T-helper 1 cell (primary cell): ENCODE results near the gene LTF.

ENCODE experiments used
- DNase-seq, 5 donors: peaks; one replicate each; pipeline ENCODE4 v3.0.0-alpha.2; 2012 to 2020

The LTF gene

GRCh38 chr3:46467562-46467961 is 2.9 kb upstream of the LTF start:
- no peak for DNase-seq

- DNase-seq: no peak
Measured at GRCh38 chr3:46466871-46467403, 2.2 kb upstream of the LTF start.

GRCh38 chr3:46466273-46466672 is 1.6 kb upstream of the LTF start:
- DNase-seq: no peak

- DNase-seq: no peak
Measured at GRCh38 chr3:46465196-46465520, 453 bp upstream of the LTF start.

- DNase-seq: no peak
Measured at GRCh38 chr3:46463868-46464241, 850 bp downstream of the LTF start.

GRCh38 chr3:46463120-46463867 is 1.4 kb downstream of the LTF start:
- DNase-seq: no peak

GRCh38 chr3:46462511-46462910 is 2.2 kb downstream of the LTF start:
- DNase-seq: no peak

GRCh38 chr3:46462111-46462510 is 2.6 kb downstream of the LTF start:
- DNase-seq: no peak

- no peak for DNase-seq
Measured at GRCh38 chr3:46460051-46460450, 4.7 kb downstream of the LTF start.

GRCh38 chr3:46456118-46456517 is 8.6 kb downstream of the LTF start:
- no peak for DNase-seq

- DNase-seq: no peak
Measured at GRCh38 chr3:46455231-46456115, 9.2 kb downstream of the LTF start.

- no peak for DNase-seq
Measured at GRCh38 chr3:46454606-46455005, 10.1 kb downstream of the LTF start.

- DNase-seq: no peak
Measured at GRCh38 chr3:46454209-46454595, 10.5 kb downstream of the LTF start.

GRCh38 chr3:46453526-46454208 is 11.0 kb downstream of the LTF start:
- DNase-seq: no peak

GRCh38 chr3:46449755-46450552 is 14.8 kb downstream of the LTF start:
- no peak for DNase-seq

GRCh38 chr3:46448721-46449120 is 16.0 kb downstream of the LTF start:
- DNase-seq: no peak

- DNase-seq: no peak
Measured at GRCh38 chr3:46447228-46447985, 17.3 kb downstream of the LTF start.

- peak in 1 of 5 donors; percentile 35 for DNase-seq
Measured at GRCh38 chr3:46442576-46443530, 21.9 kb downstream of the LTF start.

- DNase-seq: peak in 2 of 5 donors; percentile 19 to 61
Measured at GRCh38 chr3:46440531-46441294, 24.0 kb downstream of the LTF start.

GRCh38 chr3:46438831-46439230 is 25.9 kb downstream of the LTF start:
- no peak for DNase-seq
